ENCODE measurements around the gene UBALD1.
A peak's percentile ranks its signal among the peaks of the same experiment; 100 is the strongest.
"Not testable (repeated sequence)": the region's sequence is repeated elsewhere in the genome, so short reads cannot be mapped to it uniquely, and the experiment has no call there.

The UBALD1 gene

DNA sequence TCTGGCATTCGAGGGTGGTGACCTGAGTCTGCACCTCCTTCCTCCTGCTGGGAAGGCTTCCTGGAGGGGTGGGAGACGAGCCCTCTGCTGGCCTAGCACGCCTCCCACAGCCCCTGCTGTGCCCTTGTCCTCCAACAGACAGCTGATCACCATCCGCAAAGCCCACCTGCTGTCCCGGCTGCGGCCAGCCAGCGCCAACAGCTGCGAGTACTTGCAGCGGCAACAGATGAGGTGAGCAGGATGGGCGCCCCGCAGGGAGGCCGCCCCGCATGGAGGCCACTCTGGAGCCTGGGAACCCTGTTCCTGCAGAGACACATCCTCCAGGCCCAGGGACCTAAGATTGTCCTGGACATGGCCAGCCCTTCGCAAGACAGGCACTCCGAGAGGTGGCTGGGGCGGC lies 21.6 kb downstream of the UBALD1 start:
- peak; percentile 68 for DNase-seq

GRCh38 chr16:4591706-4592470 lies 22.8 kb downstream of the UBALD1 start:
- DNase-seq: no peak

GRCh38 chr16:4591191-4591590 lies 23.5 kb downstream of the UBALD1 start:
- no peak for DNase-seq

GRCh38 chr16:4588961-4589360 lies 25.7 kb downstream of the UBALD1 start:
- DNase-seq: no peak

DNA sequence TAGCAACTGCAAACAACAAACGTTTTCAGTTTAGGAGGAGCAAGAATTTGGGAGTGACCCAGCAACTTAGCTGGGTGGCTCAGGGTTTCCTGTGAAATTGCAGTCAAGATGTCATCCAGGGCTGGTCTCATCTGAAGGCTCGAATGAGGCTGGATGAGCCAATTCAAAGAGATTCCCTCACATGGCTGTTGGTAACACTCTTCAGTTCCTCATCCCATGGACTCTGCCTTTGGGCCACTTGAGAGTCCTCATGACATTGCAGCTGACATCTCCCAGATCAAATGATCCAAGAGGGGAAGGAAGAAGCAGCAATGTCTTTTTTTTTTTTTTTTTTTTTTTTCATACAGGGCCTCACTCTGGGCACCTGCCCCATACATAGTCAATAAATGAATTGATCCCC lies 26.3 kb downstream of the UBALD1 start:
- no peak for DNase-seq

DNA sequence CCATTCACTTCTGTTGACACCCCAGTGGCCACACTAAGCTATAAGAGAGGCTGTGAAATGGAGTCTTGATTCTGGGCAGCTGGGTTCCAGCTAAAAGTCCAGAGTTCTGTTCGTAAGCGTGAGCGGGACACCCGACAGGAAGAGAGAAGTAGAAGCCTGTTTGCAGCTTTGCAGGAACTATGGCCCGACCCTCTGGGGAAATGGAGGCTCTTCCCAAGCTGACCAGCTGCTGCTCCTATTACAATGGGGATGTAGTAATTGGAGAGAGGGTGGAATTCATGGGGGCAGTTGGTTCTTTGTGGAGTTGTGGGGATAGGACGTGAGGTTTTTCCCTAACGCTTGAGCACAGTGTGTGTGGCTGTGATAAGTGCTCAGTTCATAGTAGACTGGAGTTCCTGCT lies 28.4 kb downstream of the UBALD1 start:
- no peak for DNase-seq

- DNase-seq: no peak
Observed at GRCh38 chr16:4583906-4584305, 30.8 kb downstream of the UBALD1 start.

DNA sequence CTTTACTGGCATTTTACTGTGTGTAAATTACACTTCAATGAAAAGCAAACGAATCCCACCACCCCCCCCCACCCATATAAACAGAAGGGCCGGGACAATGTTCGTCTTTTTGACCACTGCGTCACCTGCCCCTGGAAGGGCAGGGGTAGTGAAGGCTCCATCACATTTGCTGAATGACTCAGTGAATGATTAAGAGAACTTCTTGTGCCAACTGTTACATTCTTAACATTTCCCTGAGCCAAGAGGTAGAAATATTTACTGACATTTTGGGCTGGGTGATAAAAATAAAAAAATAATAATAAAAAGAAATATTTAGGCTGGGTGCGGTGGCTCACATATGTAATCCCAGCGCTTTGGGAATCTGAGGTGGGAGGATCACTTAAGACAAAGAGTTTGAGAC lies 34.4 kb downstream of the UBALD1 start:
- no peak for DNase-seq

DNA sequence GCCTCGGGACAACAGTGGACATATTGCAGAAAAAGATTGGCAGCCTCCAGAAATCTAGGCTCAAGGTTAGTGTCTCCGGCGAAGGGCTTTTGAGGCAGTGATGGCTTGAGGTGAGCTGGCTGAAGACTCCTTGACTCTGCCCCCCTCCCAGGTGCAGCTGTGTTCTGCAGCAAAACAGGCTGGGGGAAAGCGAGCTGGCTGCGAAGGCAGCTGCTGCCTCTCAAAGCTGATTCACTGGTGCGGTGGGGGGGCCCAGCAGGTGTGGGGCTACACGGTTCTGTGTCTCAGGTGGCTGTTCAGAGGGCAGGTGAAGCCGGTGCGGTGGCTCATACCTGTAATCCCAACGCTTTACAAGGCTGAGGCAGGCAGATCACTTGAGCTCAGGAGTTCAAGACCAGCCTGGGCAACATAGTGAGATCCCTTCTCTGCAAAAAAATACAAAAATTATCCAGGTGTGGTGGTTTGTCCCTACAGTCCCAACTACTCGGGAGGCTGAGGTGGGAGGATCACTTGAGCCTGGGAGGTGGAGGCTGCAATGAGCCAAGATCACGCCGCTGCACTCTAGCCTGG lies 35.6 kb downstream of the UBALD1 start:
- DNase-seq: no peak

DNA sequence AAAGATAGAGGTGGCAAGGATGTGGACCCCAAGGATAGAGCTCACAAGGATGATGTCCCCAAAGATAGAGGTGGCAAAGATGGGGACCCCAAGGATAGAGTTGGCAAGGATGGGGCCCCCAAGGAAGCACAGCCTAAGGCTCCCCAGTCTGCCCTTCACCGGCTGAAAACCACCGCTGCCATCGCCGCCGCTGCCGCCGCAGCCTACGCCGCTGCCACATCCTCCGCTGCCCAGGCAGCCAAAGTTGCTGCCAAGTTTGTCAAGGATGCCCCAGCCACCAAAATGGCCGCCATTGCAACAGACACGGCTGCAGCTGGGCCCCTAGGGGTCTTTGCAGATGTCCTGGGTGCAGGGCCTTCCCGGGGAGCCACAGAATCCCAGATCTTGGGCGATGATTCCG lies 38.7 kb downstream of the UBALD1 start:
- no peak for DNase-seq

- no peak for DNase-seq
Observed at GRCh38 chr16:4574919-4575705, 39.6 kb downstream of the UBALD1 start.

- not testable (repeated sequence) for DNase-seq
Observed at GRCh38 chr16:4573926-4574325, 40.8 kb downstream of the UBALD1 start.

DNA sequence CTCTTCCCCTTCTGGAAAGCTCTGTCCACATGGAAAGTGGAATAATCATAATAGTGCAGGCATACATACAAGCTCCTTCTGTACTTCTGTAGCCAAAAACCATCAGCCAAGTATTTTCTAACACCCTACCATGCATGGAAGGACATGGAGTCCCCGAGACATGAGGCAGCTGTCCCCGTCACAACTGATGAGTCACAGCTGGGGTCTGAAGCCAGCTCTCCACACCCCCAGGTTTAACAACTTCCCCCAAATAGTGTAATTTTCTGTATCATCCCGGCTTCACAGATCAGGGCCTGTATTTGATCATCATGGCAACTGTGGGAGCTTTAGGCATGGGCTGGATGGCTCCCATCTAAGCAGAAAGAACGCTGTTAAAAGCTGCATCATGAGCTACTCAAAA lies 42.0 kb downstream of the UBALD1 start:
- DNase-seq: no peak

GRCh38 chr16:4570688-4571321 lies 43.9 kb downstream of the UBALD1 start:
- no peak for DNase-seq

DNA sequence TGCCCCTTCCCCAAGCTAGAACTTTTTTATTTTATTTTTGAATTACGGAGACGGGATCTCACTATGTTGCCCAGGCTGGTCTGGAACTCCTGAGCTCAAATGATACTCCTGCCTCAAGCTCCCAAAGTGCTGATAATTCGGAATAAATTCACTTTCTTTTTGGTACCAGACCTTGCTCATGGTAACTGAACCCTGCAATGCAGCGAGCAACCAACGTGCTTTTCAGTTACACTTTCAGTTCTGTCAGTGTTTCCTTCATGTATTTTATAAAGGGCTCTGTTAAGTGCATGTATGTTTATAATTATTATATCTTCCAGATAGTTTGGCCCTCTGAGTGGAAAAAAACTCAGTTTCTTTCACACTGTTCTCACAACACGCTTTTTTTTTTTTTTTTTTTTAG lies 44.6 kb downstream of the UBALD1 start:
- DNase-seq: no peak

- no peak for DNase-seq
Observed at GRCh38 chr16:4566144-4566543, 48.5 kb downstream of the UBALD1 start.

DNA sequence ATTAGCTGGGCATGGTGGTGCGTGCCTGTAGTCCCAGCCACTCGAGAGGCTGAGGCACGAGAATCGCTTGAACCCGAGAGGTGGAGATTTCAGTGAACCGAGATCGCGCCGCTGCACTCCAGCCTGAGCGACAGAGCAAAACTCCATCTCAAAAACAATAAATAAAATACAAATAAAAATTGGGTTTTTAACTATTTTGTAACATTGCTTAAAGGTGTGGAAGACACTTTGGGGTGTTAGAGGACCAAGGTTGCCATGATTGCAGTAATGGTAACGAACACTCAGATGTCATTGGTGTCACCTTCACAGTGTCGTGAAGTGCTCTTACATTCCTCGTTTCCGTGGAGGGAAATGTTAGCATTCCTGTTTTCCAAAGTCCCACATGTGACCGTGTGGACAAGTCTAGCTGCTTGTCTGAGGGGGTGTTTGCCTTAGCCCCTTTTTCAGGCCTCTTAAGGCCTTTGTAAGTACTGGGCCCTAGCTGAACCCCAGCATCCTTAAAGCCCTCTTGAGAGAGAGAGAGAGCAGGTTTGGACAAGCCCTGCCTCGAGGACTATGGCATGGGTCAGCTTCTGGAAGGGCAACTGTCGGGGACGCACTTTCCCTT lies 49.9 kb downstream of the UBALD1 start:
- DNase-seq: no peak

DNA sequence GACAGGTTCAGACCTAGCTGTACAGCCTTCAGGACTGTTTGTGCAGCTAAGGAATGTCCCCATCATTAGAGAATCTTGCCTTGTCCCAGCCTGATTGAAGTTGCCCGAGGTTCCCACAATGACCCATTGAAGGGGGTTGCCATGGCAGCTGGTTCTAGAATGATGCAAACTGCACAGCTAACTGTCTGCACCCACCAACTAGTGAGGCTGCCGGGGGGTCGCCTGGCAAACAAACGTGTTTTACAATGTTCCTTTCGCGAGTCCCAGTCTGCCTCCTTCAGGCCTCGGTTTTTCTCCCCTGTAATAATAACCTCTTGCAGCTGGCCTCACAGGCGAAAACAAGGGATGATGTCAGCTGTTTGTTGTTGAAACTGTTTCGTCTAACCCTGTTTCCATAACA lies 53.1 kb downstream of the UBALD1 start:
- no peak for DNase-seq
